ENCODE results near the gene PDILT.

- no peak for TF ChIP-seq POLR2A (IDR thresholded peaks at IDR 0.05; ENCODE audit: low read length)
- no peak for TF ChIP-seq GATA1 (IDR thresholded peaks at IDR 0.05; ENCODE audit: low read depth, low read length)
Observed at GRCh38 chr16:20387978-20388377, 16.6 kb downstream of the PDILT start.
